OCI-LY1 (cell line): ENCODE measurements around the gene RIN3.

Experiments used
- EZH2 ChIP-seq: fragments of 200-600 bp; sonication (generic), shearing (Covaris generic); IDR thresholded peaks from 2 replicates; pipeline ENCODE4 v1.8.0; 2017; ENCODE audit warnings: borderline replicate concordance, mixed run types, mild to moderate bottlenecking, antibody characterized with exemption, low read length, moderate library complexity, mixed read lengths
- TF ChIP-seq, protein P1 (sequence below): fragments of 200-600 bp; sonication (generic), shearing (Covaris generic); IDR thresholded peaks from 2 replicates; pipeline ENCODE4 v1.5.1; 2017; ENCODE audit warnings: mild to moderate bottlenecking, antibody characterized with exemption, low read length, moderate library complexity, mixed read lengths

GRCh38 chr14:92651106-92651757 lies 137.7 kb downstream of the RIN3 start:
- TF ChIP-seq, protein P1, sequence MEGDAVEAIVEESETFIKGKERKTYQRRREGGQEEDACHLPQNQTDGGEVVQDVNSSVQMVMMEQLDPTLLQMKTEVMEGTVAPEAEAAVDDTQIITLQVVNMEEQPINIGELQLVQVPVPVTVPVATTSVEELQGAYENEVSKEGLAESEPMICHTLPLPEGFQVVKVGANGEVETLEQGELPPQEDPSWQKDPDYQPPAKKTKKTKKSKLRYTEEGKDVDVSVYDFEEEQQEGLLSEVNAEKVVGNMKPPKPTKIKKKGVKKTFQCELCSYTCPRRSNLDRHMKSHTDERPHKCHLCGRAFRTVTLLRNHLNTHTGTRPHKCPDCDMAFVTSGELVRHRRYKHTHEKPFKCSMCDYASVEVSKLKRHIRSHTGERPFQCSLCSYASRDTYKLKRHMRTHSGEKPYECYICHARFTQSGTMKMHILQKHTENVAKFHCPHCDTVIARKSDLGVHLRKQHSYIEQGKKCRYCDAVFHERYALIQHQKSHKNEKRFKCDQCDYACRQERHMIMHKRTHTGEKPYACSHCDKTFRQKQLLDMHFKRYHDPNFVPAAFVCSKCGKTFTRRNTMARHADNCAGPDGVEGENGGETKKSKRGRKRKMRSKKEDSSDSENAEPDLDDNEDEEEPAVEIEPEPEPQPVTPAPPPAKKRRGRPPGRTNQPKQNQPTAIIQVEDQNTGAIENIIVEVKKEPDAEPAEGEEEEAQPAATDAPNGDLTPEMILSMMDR, result no peak
- TF ChIP-seq EZH2, result no peak
